GM23338 (cell line): ENCODE data around the gene LCP2. TPM values are rescaled to one million over a fixed set of nuclear protein-coding genes. Genes with fewer than 3 reads are reported as not detected.

Experiments used
- ATAC-seq: fragments of 200-7000 bp; cut with Tn5 transposase; 3 replicates; pipeline ENCODE4 v1.9.1; 2020
- DNase-seq: peaks from one replicate; pipeline ENCODE4 v3.0.0-alpha.2; 2015; ENCODE audit warnings: low spot score
- H2AFZ ChIP-seq: fragments of 200-600 bp; sonication (generic); 2 replicates; pipeline ENCODE4 v1.8.0; 2016; ENCODE audit warnings: antibody characterized with exemption, mild to moderate bottlenecking, moderate library complexity
- H3F3A ChIP-seq: fragments of 200-600 bp; sonication (generic); replicated peaks from 2 replicates; pipeline ENCODE4 v1.8.0; 2017; ENCODE audit warnings: antibody characterized with exemption, mixed run types, low read depth
- H3K27ac ChIP-seq: fragments of 200-600 bp; sonication (generic); 2 replicates; pipeline ENCODE4 v1.6.1; 2016; ENCODE audit warnings: low read depth
- H3K27me3 ChIP-seq: fragments of 200-600 bp; sonication (generic); 2 replicates; pipeline ENCODE4 v1.8.0; 2016; ENCODE audit warnings: mild to moderate bottlenecking, mixed run types, moderate library complexity; ENCODE audit not compliant: insufficient read depth
- H3K36me3 ChIP-seq: fragments of 200-600 bp; sonication (generic); 2 replicates; pipeline ENCODE4 v1.8.0; 2016; ENCODE audit warnings: mild to moderate bottlenecking; ENCODE audit not compliant: insufficient read depth
- H3K4me1 ChIP-seq: fragments of 200-600 bp; sonication (generic); 2 replicates; pipeline ENCODE4 v1.8.0; 2016; ENCODE audit warnings: mild to moderate bottlenecking, moderate library complexity; ENCODE audit not compliant: insufficient read depth
- H3K4me2 ChIP-seq: fragments of 200-600 bp; sonication (generic); 2 replicates; pipeline ENCODE4 v1.7.1; 2017; ENCODE audit warnings: mixed run types
- H3K4me3 ChIP-seq: fragments of 200-600 bp; sonication (generic); 2 replicates; pipeline ENCODE4 v1.6.1; 2016; ENCODE audit warnings: mixed run types
- H3K79me2 ChIP-seq: fragments of 200-600 bp; sonication (generic); replicated peaks from 2 replicates; pipeline ENCODE4 v1.8.0; 2017; ENCODE audit warnings: mild to moderate bottlenecking; ENCODE audit not compliant: insufficient read depth
- H3K9me2 ChIP-seq: fragments of 200-600 bp; sonication (generic); 2 replicates; pipeline ENCODE4 v1.8.0; 2017; ENCODE audit not compliant: insufficient read depth
- H4K20me1 ChIP-seq: fragments of 200-600 bp; sonication (generic); replicated peaks from 2 replicates; pipeline ENCODE4 v1.8.0; 2017; ENCODE audit warnings: mild to moderate bottlenecking; ENCODE audit not compliant: insufficient read depth
- H3K27ac Mint-ChIP-seq: 2 replicates; pipeline ENCODE4 v1.8.0; 2020; ENCODE audit warnings: inconsistent platforms, mild to moderate bottlenecking, moderate library complexity, mixed read lengths
- H3K27me3 Mint-ChIP-seq: 3 replicates; pipeline ENCODE4 v1.8.0; 2022; ENCODE audit warnings: low read depth, mild to moderate bottlenecking, moderate library complexity, mixed read lengths, inconsistent platforms; ENCODE audit not compliant: insufficient read depth, poor library complexity
- H3K36me3 Mint-ChIP-seq: 3 replicates; pipeline ENCODE4 v1.8.0; 2021; ENCODE audit warnings: low read depth, mild to moderate bottlenecking, inconsistent platforms, moderate library complexity, mixed read lengths
- H3K4me1 Mint-ChIP-seq: 3 replicates; pipeline ENCODE4 v1.8.0; 2020; ENCODE audit warnings: mild to moderate bottlenecking, inconsistent platforms, mixed read lengths
- H3K4me3 Mint-ChIP-seq: 3 replicates; pipeline ENCODE4 v1.8.0; 2021; ENCODE audit warnings: moderate library complexity, mild to moderate bottlenecking, inconsistent platforms, mixed read lengths
- H3K9me3 Mint-ChIP-seq: 3 replicates; pipeline ENCODE4 v1.8.0; 2020; ENCODE audit warnings: moderate library complexity, mild to moderate bottlenecking, inconsistent platforms, mixed read lengths
- EZH2 ChIP-seq: fragments of 200-600 bp; sonication (generic); IDR thresholded peaks from one replicate; pipeline ENCODE4 v1.8.0; 2017; ENCODE audit warnings: antibody characterized with exemption, mild to moderate bottlenecking, low read depth; ENCODE audit not compliant: unreplicated experiment
- STAT1 ChIP-seq: IDR thresholded peaks from one replicate; pipeline ENCODE4 v1.6.1; 2016; ENCODE audit warnings: antibody characterized with exemption; ENCODE audit not compliant: unreplicated experiment
- ZNF114 ChIP-seq: fragments of 250-450 bp; sonication (Bioruptor Pico); IDR thresholded peaks from 2 replicates; pipeline ENCODE4 v1.5.0; 2020; ENCODE audit warnings: mild to moderate bottlenecking, moderate library complexity
- ZNF331 ChIP-seq: fragments of 250-450 bp; sonication (Bioruptor Pico); IDR thresholded peaks from 2 replicates; pipeline ENCODE4 v1.5.0; 2020; ENCODE audit warnings: low read depth, mild to moderate bottlenecking, moderate library complexity
- polyA plus RNA-seq: library from polyadenylated mRNA; unstranded; fragments of >200 nt; fragmentation: Nextera tagmentation; extraction: Ambion mirVana; gene quantifications from 2 replicates; pipeline ENCODE4 v1.2.1, GENCODE V29; 2016
- total RNA-seq: library from RNA; depleted of rRNA; stranded (reverse); fragments of >200 nt; shearing (Covaris generic); gene quantifications from 2 replicates; pipeline ENCODE4 v1.2.3, GENCODE V29; 2014
- TF ChIP-seq, protein P1 (sequence below): fragments of 250-450 bp; sonication (Bioruptor Pico); IDR thresholded peaks from 2 replicates; pipeline ENCODE4 v1.5.0; 2020; ENCODE audit warnings: mild to moderate bottlenecking, moderate library complexity
- TF ChIP-seq, protein P2 (sequence below): IDR thresholded peaks from one replicate; pipeline ENCODE4 v1.6.1; 2018; ENCODE audit warnings: antibody characterized with exemption; ENCODE audit not compliant: unreplicated experiment

Gene LCP2
- total and polyA plus RNA-seq, 2 experiments from 2014 or later = 0.26 to 0.38 TPM

DNA sequence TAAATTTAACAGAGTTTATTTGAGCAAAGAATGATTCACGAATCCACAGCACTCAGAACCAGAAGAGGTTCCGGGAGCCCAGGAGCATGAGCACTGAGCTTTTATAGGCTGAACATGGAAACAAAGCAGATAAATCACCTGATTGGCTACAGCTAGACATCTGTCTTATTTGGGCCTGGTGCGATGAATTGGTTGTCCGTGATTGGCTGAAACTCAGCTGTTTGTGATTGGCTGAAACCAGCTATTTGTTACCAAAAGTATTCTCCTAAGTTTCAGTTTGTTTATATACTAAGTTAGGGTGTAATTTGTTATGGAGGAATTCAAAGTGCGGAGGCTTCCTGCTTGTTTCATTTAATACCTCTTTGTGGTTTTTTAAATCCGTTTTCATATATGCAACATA is 15.8 kb upstream of the LCP2 start:
- H4K20me1 ChIP-seq = no peaks in the 10 kb centered on the region
- no peaks in the 10 kb centered on the region for H3K9me2 ChIP-seq
- TF ChIP-seq ZNF114 (CRISPR knock-in tag) (no peak), EZH2 (no peak), ZNF331 (CRISPR knock-in tag) (no peak), STAT1 (no peak)
- TF ChIP-seq, protein P1, sequence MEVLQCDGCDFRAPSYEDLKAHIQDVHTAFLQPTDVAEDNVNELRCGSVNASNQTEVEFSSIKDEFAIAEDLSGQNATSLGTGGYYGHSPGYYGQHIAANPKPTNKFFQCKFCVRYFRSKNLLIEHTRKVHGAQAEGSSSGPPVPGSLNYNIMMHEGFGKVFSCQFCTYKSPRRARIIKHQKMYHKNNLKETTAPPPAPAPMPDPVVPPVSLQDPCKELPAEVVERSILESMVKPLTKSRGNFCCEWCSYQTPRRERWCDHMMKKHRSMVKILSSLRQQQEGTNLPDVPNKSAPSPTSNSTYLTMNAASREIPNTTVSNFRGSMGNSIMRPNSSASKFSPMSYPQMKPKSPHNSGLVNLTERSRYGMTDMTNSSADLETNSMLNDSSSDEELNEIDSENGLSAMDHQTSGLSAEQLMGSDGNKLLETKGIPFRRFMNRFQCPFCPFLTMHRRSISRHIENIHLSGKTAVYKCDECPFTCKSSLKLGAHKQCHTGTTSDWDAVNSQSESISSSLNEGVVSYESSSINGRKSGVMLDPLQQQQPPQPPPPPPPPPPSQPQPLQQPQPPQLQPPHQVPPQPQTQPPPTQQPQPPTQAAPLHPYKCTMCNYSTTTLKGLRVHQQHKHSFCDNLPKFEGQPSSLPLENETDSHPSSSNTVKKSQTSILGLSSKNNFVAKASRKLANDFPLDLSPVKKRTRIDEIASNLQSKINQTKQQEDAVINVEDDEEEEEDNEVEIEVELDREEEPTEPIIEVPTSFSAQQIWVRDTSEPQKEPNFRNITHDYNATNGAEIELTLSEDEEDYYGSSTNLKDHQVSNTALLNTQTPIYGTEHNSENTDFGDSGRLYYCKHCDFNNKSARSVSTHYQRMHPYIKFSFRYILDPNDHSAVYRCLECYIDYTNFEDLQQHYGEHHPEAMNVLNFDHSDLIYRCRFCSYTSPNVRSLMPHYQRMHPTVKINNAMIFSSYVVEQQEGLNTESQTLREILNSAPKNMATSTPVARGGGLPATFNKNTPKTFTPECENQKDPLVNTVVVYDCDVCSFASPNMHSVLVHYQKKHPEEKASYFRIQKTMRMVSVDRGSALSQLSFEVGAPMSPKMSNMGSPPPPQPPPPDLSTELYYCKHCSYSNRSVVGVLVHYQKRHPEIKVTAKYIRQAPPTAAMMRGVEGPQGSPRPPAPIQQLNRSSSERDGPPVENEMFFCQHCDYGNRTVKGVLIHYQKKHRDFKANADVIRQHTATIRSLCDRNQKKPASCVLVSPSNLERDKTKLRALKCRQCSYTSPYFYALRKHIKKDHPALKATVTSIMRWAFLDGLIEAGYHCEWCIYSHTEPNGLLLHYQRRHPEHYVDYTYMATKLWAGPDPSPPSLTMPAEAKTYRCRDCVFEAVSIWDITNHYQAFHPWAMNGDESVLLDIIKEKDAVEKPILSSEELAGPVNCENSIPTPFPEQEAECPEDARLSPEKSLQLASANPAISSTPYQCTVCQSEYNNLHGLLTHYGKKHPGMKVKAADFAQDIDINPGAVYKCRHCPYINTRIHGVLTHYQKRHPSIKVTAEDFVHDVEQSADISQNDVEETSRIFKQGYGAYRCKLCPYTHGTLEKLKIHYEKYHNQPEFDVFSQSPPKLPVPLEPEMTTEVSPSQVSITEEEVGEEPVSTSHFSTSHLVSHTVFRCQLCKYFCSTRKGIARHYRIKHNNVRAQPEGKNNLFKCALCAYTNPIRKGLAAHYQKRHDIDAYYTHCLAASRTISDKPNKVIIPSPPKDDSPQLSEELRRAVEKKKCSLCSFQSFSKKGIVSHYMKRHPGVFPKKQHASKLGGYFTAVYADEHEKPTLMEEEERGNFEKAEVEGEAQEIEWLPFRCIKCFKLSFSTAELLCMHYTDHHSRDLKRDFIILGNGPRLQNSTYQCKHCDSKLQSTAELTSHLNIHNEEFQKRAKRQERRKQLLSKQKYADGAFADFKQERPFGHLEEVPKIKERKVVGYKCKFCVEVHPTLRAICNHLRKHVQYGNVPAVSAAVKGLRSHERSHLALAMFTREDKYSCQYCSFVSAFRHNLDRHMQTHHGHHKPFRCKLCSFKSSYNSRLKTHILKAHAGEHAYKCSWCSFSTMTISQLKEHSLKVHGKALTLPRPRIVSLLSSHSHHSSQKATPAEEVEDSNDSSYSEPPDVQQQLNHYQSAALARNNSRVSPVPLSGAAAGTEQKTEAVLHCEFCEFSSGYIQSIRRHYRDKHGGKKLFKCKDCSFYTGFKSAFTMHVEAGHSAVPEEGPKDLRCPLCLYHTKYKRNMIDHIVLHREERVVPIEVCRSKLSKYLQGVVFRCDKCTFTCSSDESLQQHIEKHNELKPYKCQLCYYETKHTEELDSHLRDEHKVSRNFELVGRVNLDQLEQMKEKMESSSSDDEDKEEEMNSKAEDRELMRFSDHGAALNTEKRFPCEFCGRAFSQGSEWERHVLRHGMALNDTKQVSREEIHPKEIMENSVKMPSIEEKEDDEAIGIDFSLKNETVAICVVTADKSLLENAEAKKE (CRISPR knock-in tag) = no peak
- TF ChIP-seq, protein P2, sequence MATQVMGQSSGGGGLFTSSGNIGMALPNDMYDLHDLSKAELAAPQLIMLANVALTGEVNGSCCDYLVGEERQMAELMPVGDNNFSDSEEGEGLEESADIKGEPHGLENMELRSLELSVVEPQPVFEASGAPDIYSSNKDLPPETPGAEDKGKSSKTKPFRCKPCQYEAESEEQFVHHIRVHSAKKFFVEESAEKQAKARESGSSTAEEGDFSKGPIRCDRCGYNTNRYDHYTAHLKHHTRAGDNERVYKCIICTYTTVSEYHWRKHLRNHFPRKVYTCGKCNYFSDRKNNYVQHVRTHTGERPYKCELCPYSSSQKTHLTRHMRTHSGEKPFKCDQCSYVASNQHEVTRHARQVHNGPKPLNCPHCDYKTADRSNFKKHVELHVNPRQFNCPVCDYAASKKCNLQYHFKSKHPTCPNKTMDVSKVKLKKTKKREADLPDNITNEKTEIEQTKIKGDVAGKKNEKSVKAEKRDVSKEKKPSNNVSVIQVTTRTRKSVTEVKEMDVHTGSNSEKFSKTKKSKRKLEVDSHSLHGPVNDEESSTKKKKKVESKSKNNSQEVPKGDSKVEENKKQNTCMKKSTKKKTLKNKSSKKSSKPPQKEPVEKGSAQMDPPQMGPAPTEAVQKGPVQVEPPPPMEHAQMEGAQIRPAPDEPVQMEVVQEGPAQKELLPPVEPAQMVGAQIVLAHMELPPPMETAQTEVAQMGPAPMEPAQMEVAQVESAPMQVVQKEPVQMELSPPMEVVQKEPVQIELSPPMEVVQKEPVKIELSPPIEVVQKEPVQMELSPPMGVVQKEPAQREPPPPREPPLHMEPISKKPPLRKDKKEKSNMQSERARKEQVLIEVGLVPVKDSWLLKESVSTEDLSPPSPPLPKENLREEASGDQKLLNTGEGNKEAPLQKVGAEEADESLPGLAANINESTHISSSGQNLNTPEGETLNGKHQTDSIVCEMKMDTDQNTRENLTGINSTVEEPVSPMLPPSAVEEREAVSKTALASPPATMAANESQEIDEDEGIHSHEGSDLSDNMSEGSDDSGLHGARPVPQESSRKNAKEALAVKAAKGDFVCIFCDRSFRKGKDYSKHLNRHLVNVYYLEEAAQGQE = no peak
- Mint-ChIP-seq H3K36me3 (no peaks in the 10 kb centered on the region), H3K4me1 (peaks cover 14% of the 10 kb centered on the region; the same call in 2 of the 3 replicates), H3K4me3 (no peak overlapping the region), H3K27me3 (peaks cover 4% of the 10 kb centered on the region), H3K9me3 (no peaks in the 10 kb centered on the region), H3K27ac (no peak overlapping the region)
- no peaks in the 10 kb centered on the region for H3K79me2 ChIP-seq
- no peaks in the 10 kb centered on the region for H3F3A ChIP-seq
- DNase-seq = no peak
- no peak overlapping the region for H3K4me3 ChIP-seq
- ATAC-seq = no peak
- no peak overlapping the region for H3K4me2 ChIP-seq
- no peak overlapping the region for H3K27ac ChIP-seq
- no peak overlapping the region for H2AFZ ChIP-seq
- no peaks in the 10 kb centered on the region for H3K36me3 ChIP-seq
- H3K27me3 ChIP-seq = no peaks in the 10 kb centered on the region
- H3K4me1 ChIP-seq = peaks cover 6% of the 10 kb centered on the region; the same call in 1 of the 2 replicates
